Endodermal cell (in vitro differentiated cells): ENCODE results near the gene SNX3. TPM values are rescaled to one million over a fixed set of nuclear protein-coding genes. Genes with fewer than 3 reads are reported as not detected.

Source experiments
- DNase-seq: peaks from one replicate; pipeline ENCODE4 v3.0.0-alpha.2; 2017
- H3K27ac ChIP-seq: 2 replicates; pipeline ENCODE4 v1.5.1; 2013; ENCODE audit warnings: mild to moderate bottlenecking, low read depth, low read length, moderate library complexity
- H3K27me3 ChIP-seq: 2 replicates; pipeline ENCODE4 v1.6.1; 2013; ENCODE audit warnings: mild to moderate bottlenecking, low read length, moderate library complexity; ENCODE audit not compliant: insufficient read depth, control insufficient read depth, poor library complexity, severe bottlenecking
- H3K36me3 ChIP-seq: 2 replicates; pipeline ENCODE4 v1.7.0; 2013; ENCODE audit warnings: mild to moderate bottlenecking, low read length, moderate library complexity; ENCODE audit not compliant: control insufficient read depth, insufficient read depth
- H3K4me1 ChIP-seq: one replicate; pipeline ENCODE4 v1.7.0; 2013; ENCODE audit warnings: low read length; ENCODE audit not compliant: control insufficient read depth, insufficient read depth
- H3K4me3 ChIP-seq: 2 replicates; pipeline ENCODE4 v1.5.1; 2013; ENCODE audit warnings: mild to moderate bottlenecking, low read length, moderate library complexity
- H3K9ac ChIP-seq: 2 replicates; pipeline ENCODE4 v1.6.1; 2013; ENCODE audit warnings: mild to moderate bottlenecking, low read length, moderate library complexity; ENCODE audit not compliant: poor library complexity, severe bottlenecking; ENCODE audit errors: extremely low read depth
- H3K9me3 ChIP-seq: 2 replicates; pipeline ENCODE4 v1.6.1; 2013; ENCODE audit warnings: mild to moderate bottlenecking, low read length, moderate library complexity; ENCODE audit not compliant: control insufficient read depth
- H3K27ac Mint-ChIP-seq: 2 replicates; pipeline ENCODE4 v1.8.0; 2020; ENCODE audit warnings: mixed read lengths
- H3K27me3 Mint-ChIP-seq: 2 replicates; pipeline ENCODE4 v1.8.0; 2021; ENCODE audit warnings: mild to moderate bottlenecking, mixed read lengths; ENCODE audit not compliant: insufficient read depth
- H3K36me3 Mint-ChIP-seq: 2 replicates; pipeline ENCODE4 v1.8.0; 2020; ENCODE audit warnings: low read depth, mixed read lengths
- H3K4me1 Mint-ChIP-seq: 2 replicates; pipeline ENCODE4 v1.8.0; 2020; ENCODE audit warnings: mixed read lengths
- H3K4me3 Mint-ChIP-seq: 2 replicates; pipeline ENCODE4 v1.8.0; 2020; ENCODE audit warnings: mild to moderate bottlenecking, moderate library complexity, mixed read lengths
- H3K9me3 Mint-ChIP-seq: 2 replicates; pipeline ENCODE4 v1.8.0; 2020; ENCODE audit warnings: mild to moderate bottlenecking, mixed read lengths
- CTCF ChIP-seq: fragments of 200-600 bp; sonication (generic); conservative IDR thresholded peaks from 2 replicates; pipeline ENCODE4 v1.5.0; 2021; ENCODE audit warnings: antibody characterized with exemption, mild to moderate bottlenecking
- WGBS, 2 experiments: methylation state at CpG; one replicate each; pipeline versions ENCODE4 v1.1.5 to v1.1.7; 2013; ENCODE audit warnings: missing lambda C conversion rate in 2 of 2, mixed read lengths in 1 of 2; ENCODE audit not compliant: insufficient coverage in 1 of 2, insufficient read length in 1 of 2; 5-methylcytosine and 5-hydroxymethylcytosine counted together
- total RNA-seq, 2 donors: library from RNA; stranded (reverse); fragmentation: NEBNext Ultra II Directional in 1 of 2; extraction: Animal tissue kit (Norgen Biotek cat#: 25700) in 1 of 2; gene quantifications; 2 replicates in 1 of 2; 3 replicates in 1 of 2; pipeline ENCODE4 v1.2.1, GENCODE V29; 2021

Gene SNX3
- total RNA-seq, 2 donors from 2014 or later = 79.2 TPM

GRCh38 chr6:108304646-108305045, 43.8 kb upstream of the SNX3 start:
- Mint-ChIP-seq H3K9me3 (peaks cover 4% of the 10 kb centered on the region), H3K27ac (no peak overlapping the region), H3K4me3 (no peak overlapping the region), H3K27me3 (no peaks in the 10 kb centered on the region), H3K4me1 (no peaks in the 10 kb centered on the region), H3K36me3 (no peaks in the 10 kb centered on the region)
- no peak for TF ChIP-seq CTCF
- no peak overlapping the region for H3K9ac ChIP-seq
- peaks cover 4% of the 10 kb centered on the region for H3K9me3 ChIP-seq
- H3K4me3 ChIP-seq = no peak overlapping the region
- H3K27ac ChIP-seq = no peak overlapping the region
- DNase-seq = no peak
- no peaks in the 10 kb centered on the region for H3K27me3 ChIP-seq
- no peaks in the 10 kb centered on the region for H3K36me3 ChIP-seq
- H3K4me1 ChIP-seq = no peaks in the 10 kb centered on the region
- WGBS, 2 experiments = 85 to 89% methylated on average over 1 to 2 of the region's 2 CpGs

- Mint-ChIP-seq H3K36me3 (no peaks in the 10 kb centered on the region), H3K9me3 (peaks cover 4% of the 10 kb centered on the region), H3K27ac (no peak overlapping the region), H3K4me3 (no peak overlapping the region), H3K27me3 (no peaks in the 10 kb centered on the region), H3K4me1 (no peaks in the 10 kb centered on the region)
- Histone ChIP-seq H3K4me3 (no peak overlapping the region), H3K27me3 (no peaks in the 10 kb centered on the region), H3K4me1 (no peaks in the 10 kb centered on the region), H3K27ac (no peak overlapping the region), H3K9ac (no peak overlapping the region), H3K36me3 (no peaks in the 10 kb centered on the region), H3K9me3 (peaks cover 4% of the 10 kb centered on the region)
- WGBS, 2 experiments = 96% methylated on average over 5 of the region's 5 CpGs
- no peak for TF ChIP-seq CTCF
- DNase-seq = no peak
Measured at GRCh38 chr6:108302386-108302785, 41.5 kb upstream of the SNX3 start.

GRCh38 chr6:108295676-108296075, 34.8 kb upstream of the SNX3 start:
- no peak for DNase-seq
- H3K27me3 Mint-ChIP-seq = no peaks in the 10 kb centered on the region
- no peaks in the 10 kb centered on the region for H3K9me3 ChIP-seq

More at GRCh38 chr6:108295676-108296075, 34.8 kb upstream of the SNX3 start:
- peak overlapping the region; percentile 97 for H3K4me3 ChIP-seq
- H3K27me3 ChIP-seq = no peaks in the 10 kb centered on the region
- TF ChIP-seq CTCF = no peak
- H3K27ac ChIP-seq = no peak overlapping the region
- no peaks in the 10 kb centered on the region for H3K4me1 ChIP-seq
- peak overlapping the region; percentile 84 for H3K4me3 Mint-ChIP-seq
- no peaks in the 10 kb centered on the region for H3K36me3 Mint-ChIP-seq
- peak overlapping the region; percentile 78 for H3K9ac ChIP-seq
- peaks cover 5% of the 10 kb centered on the region for H3K4me1 Mint-ChIP-seq
- H3K27ac Mint-ChIP-seq = peak overlapping the region; percentile 95
- no peaks in the 10 kb centered on the region for H3K9me3 Mint-ChIP-seq
- WGBS, 2 experiments = 67 to 75% methylated on average over 4 to 6 of the region's 7 CpGs
- no peaks in the 10 kb centered on the region for H3K36me3 ChIP-seq
